Right forelimb (tissue), 1 donor: Measurements from ENCODE around the gene CBX7.

Experiments
- DNase-seq: peaks from one replicate; pipeline ENCODE4 v3.0.0-alpha.2; 2018

Gene CBX7

GRCh38 chr22:39122772-39123470, 29.6 kb downstream of the CBX7 start:
- no peak for DNase-seq

GRCh38 chr22:39120983-39121382, 31.5 kb downstream of the CBX7 start:
- DNase-seq: no peak

- DNase-seq: no peak
These were observed 34.8 kb downstream of the CBX7 start for GRCh38 chr22:39117585-39118191.

- DNase-seq: no peak
These were observed 36.4 kb downstream of the CBX7 start for GRCh38 chr22:39115977-39116621.

- DNase-seq: no peak
These were observed 36.9 kb downstream of the CBX7 start for GRCh38 chr22:39115570-39115969.

GRCh38 chr22:39114112-39114511, 38.4 kb downstream of the CBX7 start:
- no peak for DNase-seq

- no peak for DNase-seq
These were observed 41.6 kb downstream of the CBX7 start for GRCh38 chr22:39110631-39111561.

GRCh38 chr22:39109361-39109760, 43.1 kb downstream of the CBX7 start:
- no peak for DNase-seq

- DNase-seq: no peak
These were observed 44.0 kb downstream of the CBX7 start for GRCh38 chr22:39108487-39108886.

GRCh38 chr22:39106326-39106725, 46.2 kb downstream of the CBX7 start:
- DNase-seq: no peak

GRCh38 chr22:39103431-39103830, 49.0 kb downstream of the CBX7 start:
- DNase-seq: no peak

- no peak for DNase-seq
These were observed 51.3 kb downstream of the CBX7 start for GRCh38 chr22:39101226-39101625.

- no peak for DNase-seq
These were observed 53.9 kb downstream of the CBX7 start for GRCh38 chr22:39098576-39098975.

- DNase-seq: no peak
These were observed 54.5 kb downstream of the CBX7 start for GRCh38 chr22:39098026-39098425.

- no peak for DNase-seq
These were observed 55.1 kb downstream of the CBX7 start, which contains the start of gene APOBEC3H for GRCh38 chr22:39097098-39098020. TSS of gene APOBEC3H (plus strand) at chr22:39097244. CDS start at chr22:39100279, 3,035 bp downstream.

- DNase-seq: no peak
These were observed 56.5 kb downstream of the CBX7 start for GRCh38 chr22:39095971-39096370.

- no peak for DNase-seq
These were observed 57.6 kb downstream of the CBX7 start for GRCh38 chr22:39094717-39095389.

- DNase-seq: no peak
These were observed 60.2 kb downstream of the CBX7 start for GRCh38 chr22:39092111-39092862.

GRCh38 chr22:39091126-39092081, 61.1 kb downstream of the CBX7 start:
- DNase-seq: no peak
